Osteoblast (primary cell): Measurements from ENCODE around the gene PHTF1. TPM values are rescaled to one million over a fixed set of nuclear protein-coding genes. Genes with fewer than 3 reads are reported as not detected.

Experiments
- DNase-seq: peaks from one replicate; pipeline ENCODE4 v3.0.0; 2011; ENCODE audit warnings: low spot score, mixed read lengths; ENCODE audit not compliant: insufficient read length; ENCODE audit errors: missing footprints
- H2AFZ ChIP-seq: 2 replicates; pipeline ENCODE4 v1.6.0; 2011; ENCODE audit warnings: mild to moderate bottlenecking, low read length
- H3K27ac ChIP-seq: 2 replicates; pipeline ENCODE4 v1.5.1; 2011; ENCODE audit warnings: mild to moderate bottlenecking, low read depth, low read length, moderate library complexity
- H3K27me3 ChIP-seq: 2 replicates; pipeline ENCODE4 v1.6.0; 2012; ENCODE audit warnings: mild to moderate bottlenecking, control low read depth, inconsistent platforms, low read length, moderate library complexity; ENCODE audit not compliant: insufficient read depth
- H3K36me3 ChIP-seq: 2 replicates; pipeline ENCODE4 v1.5.1; 2011; ENCODE audit warnings: mild to moderate bottlenecking, low read length, control low read depth, moderate library complexity; ENCODE audit not compliant: insufficient read depth
- H3K4me1 ChIP-seq: 2 replicates; pipeline ENCODE4 v1.5.1; 2011; ENCODE audit warnings: mild to moderate bottlenecking, low read length, control low read depth, moderate library complexity; ENCODE audit not compliant: insufficient read depth
- H3K4me2 ChIP-seq: 2 replicates; pipeline ENCODE4 v1.6.0; 2011; ENCODE audit warnings: mild to moderate bottlenecking, low read length; ENCODE audit not compliant: insufficient read depth
- H3K4me3 ChIP-seq: fragments of 200-600 bp; sonication (generic); 3 replicates; pipeline ENCODE4 v1.5.1; 2012; ENCODE audit warnings: mild to moderate bottlenecking, low read length, inconsistent platforms; ENCODE audit not compliant: insufficient read depth
- H3K79me2 ChIP-seq: 2 replicates; pipeline ENCODE4 v1.6.0; 2012; ENCODE audit warnings: mild to moderate bottlenecking, low read length, control low read depth, inconsistent platforms; ENCODE audit not compliant: insufficient read depth
- H3K9me3 ChIP-seq: 2 replicates; pipeline ENCODE4 v1.5.1; 2011; ENCODE audit warnings: low read depth, low read length, control low read depth
- H4K20me1 ChIP-seq: 2 replicates; pipeline ENCODE4 v1.6.0; 2012; ENCODE audit warnings: mild to moderate bottlenecking, low read length, control low read depth; ENCODE audit not compliant: insufficient read depth
- CTCF ChIP-seq: IDR thresholded peaks from 2 replicates; pipeline ENCODE4 v1.5.1; 2011; ENCODE audit warnings: mild to moderate bottlenecking, low read depth, low read length, moderate library complexity; ENCODE audit errors: extremely low read depth
- total RNA-seq: library from RNA; depleted of rRNA; stranded (reverse); fragments of >200 nt; gene quantifications from 2 replicates; pipeline ENCODE4 v1.2.3, GENCODE V29; 2012

The PHTF1 gene
- total RNA-seq, 1 donor: 41.6 TPM

- Histone ChIP-seq H3K4me2 (no peak overlapping the region), H3K79me2 (no peaks in the 10 kb centered on the region), H3K27me3 (no peaks in the 10 kb centered on the region), H3K27ac (no peak overlapping the region), H2AFZ (no peak overlapping the region), H4K20me1 (no peaks in the 10 kb centered on the region), H3K9me3 (no peaks in the 10 kb centered on the region), H3K4me3 (no peak overlapping the region), H3K36me3 (no peaks in the 10 kb centered on the region), H3K4me1 (peaks cover 7% of the 10 kb centered on the region)
- no peak for TF ChIP-seq CTCF
- DNase-seq: no peak
Measured at GRCh38 chr1:113665071-113665470, 94.2 kb downstream of the PHTF1 start.

- Histone ChIP-seq H3K27ac (peak overlapping the region; percentile 59), H3K27me3 (no peaks in the 10 kb centered on the region), H4K20me1 (no peaks in the 10 kb centered on the region), H3K4me3 (no peak overlapping the region), H2AFZ (no peak overlapping the region), H3K79me2 (no peaks in the 10 kb centered on the region), H3K4me2 (peak overlapping the region; percentile 46), H3K9me3 (no peaks in the 10 kb centered on the region), H3K4me1 (peaks cover 7% of the 10 kb centered on the region), H3K36me3 (no peaks in the 10 kb centered on the region)
- TF ChIP-seq CTCF: no peak
- peak; percentile 37 for DNase-seq
Measured at GRCh38 chr1:113663165-113663951, 95.9 kb downstream of the PHTF1 start.

- Histone ChIP-seq H2AFZ (no peak overlapping the region), H4K20me1 (no peaks in the 10 kb centered on the region), H3K4me2 (no peak overlapping the region), H3K9me3 (no peaks in the 10 kb centered on the region), H3K4me3 (no peak overlapping the region), H3K79me2 (no peaks in the 10 kb centered on the region), H3K4me1 (peaks cover 7% of the 10 kb centered on the region), H3K36me3 (no peaks in the 10 kb centered on the region), H3K27ac (no peak overlapping the region), H3K27me3 (no peaks in the 10 kb centered on the region)
- no peak for TF ChIP-seq CTCF
- no peak for DNase-seq
Measured at GRCh38 chr1:113662101-113662500, 97.2 kb downstream of the PHTF1 start.

- H3K27me3 ChIP-seq: no peaks in the 10 kb centered on the region
- H3K9me3 ChIP-seq: no peaks in the 10 kb centered on the region
- H4K20me1 ChIP-seq: no peaks in the 10 kb centered on the region
- H2AFZ ChIP-seq: no peak overlapping the region
- no peaks in the 10 kb centered on the region for H3K79me2 ChIP-seq
- H3K27ac ChIP-seq: no peak overlapping the region
- H3K4me1 ChIP-seq: peaks cover 7% of the 10 kb centered on the region
- no peaks in the 10 kb centered on the region for H3K36me3 ChIP-seq
- TF ChIP-seq CTCF: no peak
- H3K4me3 ChIP-seq: no peak overlapping the region
- H3K4me2 ChIP-seq: no peak overlapping the region
- DNase-seq: no peak
Measured at GRCh38 chr1:113660088-113660487, 99.2 kb downstream of the PHTF1 start.
